ENCODE data around the gene AAR2.

Gene AAR2

GRCh38 chr20:36281785-36282380 is 45.6 kb downstream of the AAR2 start:
- no peak for DNase-seq

GRCh38 chr20:36284751-36285150 is 48.5 kb downstream of the AAR2 start:
- DNase-seq: no peak

- DNase-seq: no peak
Observed at GRCh38 chr20:36285746-36286447, 49.6 kb downstream of the AAR2 start.

GRCh38 chr20:36297656-36298055 is 61.4 kb downstream of the AAR2 start:
- DNase-seq: no peak

- DNase-seq: no peak
Observed at GRCh38 chr20:36298061-36298460, 61.8 kb downstream of the AAR2 start.

- no peak for DNase-seq
Observed at GRCh38 chr20:36298795-36299339, 62.6 kb downstream of the AAR2 start.

GRCh38 chr20:36299459-36299858 is 63.2 kb downstream of the AAR2 start:
- DNase-seq: no peak

- DNase-seq: no peak
Observed at GRCh38 chr20:36301359-36302119, 65.3 kb downstream of the AAR2 start.

- DNase-seq: peak; percentile 49
Observed at GRCh38 chr20:36303020-36303595, 66.8 kb downstream of the AAR2 start.

GRCh38 chr20:36303831-36304230 is 67.6 kb downstream of the AAR2 start:
- no peak for DNase-seq

GRCh38 chr20:36304786-36305495 is 68.7 kb downstream of the AAR2 start:
- DNase-seq: no peak

GRCh38 chr20:36305602-36306551 is 69.6 kb downstream of the AAR2 start, which contains the start of gene DLGAP4:
DLGAP4 (plus strand) TSS chr20:36306339; CDS start chr20:36431718, 125,379 bp downstream.
- DNase-seq: no peak
